Measurements from ENCODE around the gene GPX6. TPM values are rescaled to one million over a fixed set of nuclear protein-coding genes. Genes with fewer than 3 reads are reported as not detected.
"Not testable (repeated sequence)": the region's sequence is repeated elsewhere in the genome, so short reads cannot be mapped to it uniquely, and the experiment has no call there.

GPX6 gene
- polyA plus RNA-seq, 2 donors: not detected

DNA sequence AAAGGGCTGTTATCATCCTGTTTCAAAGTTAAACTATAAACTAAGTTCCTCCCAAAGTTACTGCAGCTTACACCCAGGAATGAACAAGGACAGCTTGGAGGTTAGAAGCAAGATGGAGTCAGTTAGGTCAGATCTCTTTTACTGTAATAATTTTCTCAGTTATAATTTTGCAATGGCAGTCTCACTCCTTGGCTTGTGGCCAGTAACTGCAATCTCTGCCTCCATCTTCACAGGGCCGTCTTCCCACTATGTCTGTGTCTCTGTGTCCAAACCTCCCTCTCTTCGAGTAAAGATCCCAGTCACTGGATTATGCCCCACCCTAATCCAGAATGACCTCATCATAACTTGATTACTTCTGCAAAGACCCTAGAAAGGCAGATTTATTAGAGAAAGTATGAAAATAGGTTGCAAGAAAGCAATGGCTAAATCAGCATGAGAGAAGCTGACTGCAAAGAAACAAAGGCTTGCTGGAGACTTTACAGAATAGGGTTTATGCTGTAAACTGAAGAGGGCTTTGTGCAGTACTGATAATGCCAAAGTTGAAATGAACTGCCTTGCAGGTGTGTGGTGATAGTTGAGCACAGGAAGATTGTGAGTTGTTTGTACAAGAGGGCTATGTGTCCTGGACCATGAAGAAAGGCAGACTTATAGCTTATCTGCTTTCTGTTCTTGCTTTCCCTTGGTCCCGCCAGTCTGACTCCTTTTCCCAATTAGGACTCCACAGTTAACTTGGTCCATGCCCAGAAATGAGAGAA lies 28.4 kb downstream of the GPX6 start:
- Histone ChIP-seq H3K36me3 (ENCODE audit: control insufficient read depth in 2 of 2, insufficient read depth in 2 of 2, low read length in 1 of 2) (no peaks in the 10 kb centered on the region), H3K4me1 (ENCODE audit: control insufficient read depth in 2 of 2, insufficient read depth in 2 of 2, low read length in 1 of 2) (peaks cover 0 to 3% of the 10 kb centered on the region in 2 donors), H3K4me3 (ENCODE audit: low read depth in 1 of 2, low read length in 2 of 2) (no peak overlapping the region), H3K9me3 (ENCODE audit: control insufficient read depth in 2 of 2, insufficient read depth in 1 of 2, low read depth in 1 of 2, low read length in 1 of 2) (peaks cover 0 to 2% of the 10 kb centered on the region in 2 donors), H3K27me3 (ENCODE audit: control insufficient read depth in 1 of 2, insufficient read depth in 2 of 2, low read length in 2 of 2) (peaks cover 0 to 5% of the 10 kb centered on the region in 2 donors), H3K27ac (ENCODE audit: low read depth in 2 of 2, low read length in 1 of 2) (no peak overlapping the region)
- WGBS, 2 donors: 63 to 73% methylated on average over 3 of the region's 3 CpGs

DNA sequence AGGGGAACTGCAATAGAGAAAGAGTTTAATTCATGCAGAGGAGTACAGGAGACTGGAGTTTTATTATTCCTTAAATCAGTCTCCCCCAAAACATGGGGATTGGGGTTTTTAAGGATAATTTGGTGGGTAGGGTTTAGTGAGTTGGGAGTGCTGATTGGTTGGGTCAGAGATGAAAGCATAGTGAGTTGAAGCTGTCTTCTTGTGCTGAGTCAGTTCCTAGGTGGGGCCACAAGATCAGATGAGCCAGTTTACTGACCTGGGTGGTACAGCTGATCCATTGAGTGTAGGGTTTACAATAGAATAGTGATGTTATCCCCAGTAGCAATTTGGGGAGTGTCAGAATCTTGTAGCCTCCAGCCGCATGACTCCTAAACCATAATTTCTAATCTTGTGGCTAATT lies 29.1 kb downstream of the GPX6 start:
- Histone ChIP-seq H3K9me3 (ENCODE audit: control insufficient read depth in 2 of 2, insufficient read depth in 1 of 2, low read depth in 1 of 2, low read length in 1 of 2) (peaks cover 0 to 2% of the 10 kb centered on the region in 2 donors), H3K27me3 (ENCODE audit: control insufficient read depth in 1 of 2, insufficient read depth in 2 of 2, low read length in 2 of 2) (peaks cover 0 to 5% of the 10 kb centered on the region in 2 donors), H3K4me3 (ENCODE audit: low read depth in 1 of 2, low read length in 2 of 2) (no peak overlapping the region), H3K4me1 (ENCODE audit: control insufficient read depth in 2 of 2, insufficient read depth in 2 of 2, low read length in 1 of 2) (peaks cover 0 to 3% of the 10 kb centered on the region in 2 donors), H3K36me3 (ENCODE audit: control insufficient read depth in 2 of 2, insufficient read depth in 2 of 2, low read length in 1 of 2) (no peaks in the 10 kb centered on the region), H3K27ac (ENCODE audit: low read depth in 2 of 2, low read length in 1 of 2) (no peak overlapping the region)
- 86 to 93% methylated on average over 1 of the region's 1 CpG for WGBS, 2 donors

DNA sequence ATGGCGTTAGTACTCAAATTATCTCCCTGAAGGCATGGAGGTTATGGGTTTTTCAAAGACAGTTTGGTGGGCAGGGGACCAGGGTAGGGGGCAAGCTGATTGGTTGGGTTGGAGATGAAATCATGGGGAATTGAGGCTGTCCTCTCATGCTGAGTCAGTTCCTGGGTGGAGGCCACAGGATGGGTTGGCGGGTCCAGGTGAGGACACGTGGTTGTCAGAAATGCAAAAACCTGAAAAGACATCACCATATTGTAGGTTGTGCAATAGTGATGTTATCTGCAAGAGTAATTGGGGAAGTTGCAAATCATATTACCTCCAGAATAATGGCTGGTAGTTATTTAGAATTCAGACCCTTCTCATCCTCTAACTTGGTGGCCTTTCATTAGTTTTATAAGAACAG lies 30.1 kb downstream of the GPX6 start:
- peaks cover 0 to 5% of the 10 kb centered on the region in 2 donors for H3K27me3 ChIP-seq (ENCODE audit: control insufficient read depth in 1 of 2, insufficient read depth in 2 of 2, low read length in 2 of 2)
- H3K27ac ChIP-seq (ENCODE audit: low read depth in 2 of 2, low read length in 1 of 2): no peak overlapping the region

DNA sequence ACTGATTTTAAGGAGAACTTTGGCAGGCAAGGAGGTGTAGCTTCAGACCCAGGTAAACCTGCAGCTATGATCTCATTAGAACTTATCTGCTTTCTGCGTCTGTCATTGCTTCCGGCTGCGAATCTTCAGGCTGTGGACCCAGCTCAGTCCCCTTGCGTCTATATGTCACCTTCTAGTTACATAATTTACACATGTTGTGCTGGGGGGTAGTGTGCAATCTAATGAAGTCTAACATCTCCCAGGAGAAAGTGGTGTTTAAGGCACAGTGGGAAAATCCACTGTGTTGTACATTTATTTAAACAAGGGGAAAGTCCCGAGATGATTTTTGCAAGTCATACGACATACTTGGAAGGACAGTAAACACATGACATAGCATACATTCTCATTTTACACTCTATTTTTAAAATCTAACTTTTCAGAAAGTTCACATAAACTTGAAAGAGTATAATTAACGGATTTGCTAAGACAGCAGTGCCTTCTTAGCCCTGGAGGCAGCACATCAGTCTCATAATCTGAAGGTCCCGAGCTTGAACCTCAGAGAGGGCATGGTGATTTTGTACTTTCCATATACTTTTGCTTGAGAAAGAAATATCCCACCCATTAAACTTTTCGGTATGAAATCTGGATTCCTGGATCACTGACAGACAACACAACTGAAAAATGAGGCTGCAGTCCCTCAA lies 35.2 kb downstream of the GPX6 start:
- WGBS, 2 donors: 64 to 70% methylated on average over 9 of the region's 9 CpGs
- H3K27me3 ChIP-seq (ENCODE audit: control insufficient read depth in 1 of 2, insufficient read depth in 2 of 2, low read length in 2 of 2): no peaks in the 10 kb centered on the region
- no peaks in the 10 kb centered on the region for H3K9me3 ChIP-seq (ENCODE audit: control insufficient read depth in 2 of 2, insufficient read depth in 1 of 2, low read depth in 1 of 2, low read length in 1 of 2)

More for the DNA sequence above, 30.1 kb downstream of the GPX6 start:
- WGBS, 2 donors: 85 to 90% methylated on average over 3 of the region's 3 CpGs
- Histone ChIP-seq H3K4me1 (ENCODE audit: control insufficient read depth in 2 of 2, insufficient read depth in 2 of 2, low read length in 1 of 2) (peaks cover 0 to 3% of the 10 kb centered on the region in 2 donors), H3K36me3 (ENCODE audit: control insufficient read depth in 2 of 2, insufficient read depth in 2 of 2, low read length in 1 of 2) (no peaks in the 10 kb centered on the region), H3K9me3 (ENCODE audit: control insufficient read depth in 2 of 2, insufficient read depth in 1 of 2, low read depth in 1 of 2, low read length in 1 of 2) (peaks cover 0 to 2% of the 10 kb centered on the region in 2 donors), H3K4me3 (ENCODE audit: low read depth in 1 of 2, low read length in 2 of 2) (no peak overlapping the region)

DNA sequence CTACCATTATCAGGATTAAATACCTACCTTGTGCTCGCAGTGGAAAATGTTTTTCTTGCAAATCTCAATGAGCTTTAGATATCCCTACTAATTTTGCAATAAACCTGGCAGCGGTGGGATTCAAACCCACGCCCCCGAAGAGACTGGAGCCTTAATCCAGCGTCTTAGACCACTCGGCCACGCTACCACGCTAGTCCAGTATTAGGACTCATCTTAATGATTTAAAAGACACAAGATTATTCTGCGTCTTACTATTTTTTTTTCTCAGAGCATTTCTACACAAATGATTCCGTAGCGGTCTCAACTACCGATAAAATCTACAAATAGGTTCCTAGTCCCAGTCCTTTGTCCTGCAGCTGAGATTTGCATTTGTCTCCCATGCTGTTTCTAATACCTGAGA lies 37.1 kb downstream of the GPX6 start:
- no peaks in the 10 kb centered on the region for H3K9me3 ChIP-seq (ENCODE audit: control insufficient read depth in 2 of 2, insufficient read depth in 1 of 2, low read depth in 1 of 2, low read length in 1 of 2)
- H3K27me3 ChIP-seq (ENCODE audit: control insufficient read depth in 1 of 2, insufficient read depth in 2 of 2, low read length in 2 of 2): no peaks in the 10 kb centered on the region
- WGBS, 2 donors: 56 to 64% methylated on average over 12 of the region's 12 CpGs

More for the DNA sequence above, 35.2 kb downstream of the GPX6 start:
- H3K4me3 ChIP-seq (ENCODE audit: low read depth in 1 of 2, low read length in 2 of 2): no peak overlapping the region
- H3K36me3 ChIP-seq (ENCODE audit: control insufficient read depth in 2 of 2, insufficient read depth in 2 of 2, low read length in 1 of 2): no peaks in the 10 kb centered on the region
- no peaks in the 10 kb centered on the region for H3K4me1 ChIP-seq (ENCODE audit: control insufficient read depth in 2 of 2, insufficient read depth in 2 of 2, low read length in 1 of 2)
- no peak overlapping the region for H3K27ac ChIP-seq (ENCODE audit: low read depth in 2 of 2, low read length in 1 of 2)

DNA sequence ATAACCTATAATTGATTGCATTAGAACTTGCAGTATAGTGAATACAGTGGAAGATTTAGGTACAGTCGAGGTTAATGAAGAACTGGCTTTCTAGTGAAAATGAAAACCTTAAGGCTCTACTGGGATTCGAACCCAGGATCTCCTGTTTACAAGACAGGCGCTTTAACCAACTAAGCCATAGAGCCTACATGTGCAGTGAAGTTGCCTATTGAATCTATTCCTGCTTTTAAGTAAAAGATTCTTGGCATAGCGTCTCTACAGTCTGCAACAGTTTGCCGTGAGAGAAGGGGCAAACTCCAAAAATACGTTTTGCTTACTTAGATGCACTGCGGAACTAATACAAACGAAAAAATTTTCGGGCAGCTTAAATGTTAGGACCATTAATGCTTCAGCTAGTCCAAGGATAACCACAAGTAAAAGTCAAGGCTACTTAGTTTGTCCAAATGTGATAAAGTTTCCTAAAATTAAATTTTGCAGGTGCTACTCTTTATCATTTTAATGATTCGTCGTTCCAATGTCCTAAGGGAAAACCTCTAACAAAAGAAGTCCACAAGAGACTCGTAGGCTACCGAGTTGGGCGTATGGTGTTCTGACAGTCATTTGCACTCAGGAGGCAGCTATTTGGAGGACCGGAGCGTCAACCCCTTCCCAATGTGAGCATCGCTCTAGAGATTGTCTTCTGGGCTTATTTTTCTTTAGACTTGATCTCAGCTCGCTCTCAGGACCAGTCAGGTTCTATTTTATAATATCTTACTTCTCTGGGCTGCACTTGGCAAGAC lies 41.0 kb downstream of the GPX6 start:
- WGBS, 2 donors: 5 to 12% methylated on average over 18 of the region's 18 CpGs
- H3K27me3 ChIP-seq (ENCODE audit: control insufficient read depth in 1 of 2, insufficient read depth in 2 of 2, low read length in 2 of 2): no peaks in the 10 kb centered on the region

More for the DNA sequence above, 37.1 kb downstream of the GPX6 start:
- Histone ChIP-seq H3K27ac (ENCODE audit: low read depth in 2 of 2, low read length in 1 of 2) (no peak overlapping the region), H3K4me3 (ENCODE audit: low read depth in 1 of 2, low read length in 2 of 2) (no peak overlapping the region), H3K36me3 (ENCODE audit: control insufficient read depth in 2 of 2, insufficient read depth in 2 of 2, low read length in 1 of 2) (no peaks in the 10 kb centered on the region), H3K4me1 (ENCODE audit: control insufficient read depth in 2 of 2, insufficient read depth in 2 of 2, low read length in 1 of 2) (no peaks in the 10 kb centered on the region)

DNA sequence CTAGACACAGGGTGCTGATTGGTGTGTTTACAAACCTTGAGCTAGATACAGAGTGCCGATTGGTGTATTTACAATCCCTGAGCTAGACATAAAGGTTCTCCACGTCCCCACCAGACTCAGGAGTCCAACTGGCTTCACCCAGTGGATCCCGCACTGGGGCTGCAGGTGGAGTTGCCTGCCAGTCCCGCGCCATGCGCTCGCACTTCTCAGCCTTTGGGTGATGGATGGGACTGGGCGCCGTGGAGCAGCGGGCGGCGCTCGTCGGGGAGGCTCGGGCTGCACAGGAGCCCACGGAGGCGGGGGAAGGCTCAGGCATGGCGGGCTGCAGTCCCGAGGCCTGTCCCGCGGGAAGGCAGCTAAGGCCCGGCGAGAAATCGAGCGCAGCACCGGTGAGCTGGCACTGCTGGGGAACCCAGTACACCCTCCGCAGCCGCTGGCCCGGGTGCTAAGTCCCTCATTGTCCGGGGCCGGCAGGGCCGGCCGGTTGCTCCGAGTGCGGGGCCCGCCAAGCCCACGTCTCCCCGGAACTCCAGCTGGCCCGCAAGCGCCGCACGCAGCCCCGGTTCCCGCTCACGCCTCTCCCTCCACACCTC lies 46.3 kb downstream of the GPX6 start:
- H3K27me3 ChIP-seq (ENCODE audit: control insufficient read depth in 1 of 2, insufficient read depth in 2 of 2, low read length in 2 of 2); H3K4me1 ChIP-seq (ENCODE audit: control insufficient read depth in 2 of 2, insufficient read depth in 2 of 2, low read length in 1 of 2); H3K9me3 ChIP-seq (ENCODE audit: control insufficient read depth in 2 of 2, insufficient read depth in 1 of 2, low read depth in 1 of 2, low read length in 1 of 2); H3K4me3 ChIP-seq (ENCODE audit: low read depth in 1 of 2, low read length in 2 of 2); H3K27ac ChIP-seq (ENCODE audit: low read depth in 2 of 2, low read length in 1 of 2); H3K36me3 ChIP-seq (ENCODE audit: control insufficient read depth in 2 of 2, insufficient read depth in 2 of 2, low read length in 1 of 2): not testable (repeated sequence)
- WGBS, 2 donors: 95% methylated on average over 41 to 45 of the region's 45 CpGs

More for the DNA sequence above, 41.0 kb downstream of the GPX6 start:
- no peaks in the 10 kb centered on the region for H3K4me1 ChIP-seq (ENCODE audit: control insufficient read depth in 2 of 2, insufficient read depth in 2 of 2, low read length in 1 of 2)
- H3K4me3 ChIP-seq (ENCODE audit: low read depth in 1 of 2, low read length in 2 of 2): no peak overlapping the region
- H3K36me3 ChIP-seq (ENCODE audit: control insufficient read depth in 2 of 2, insufficient read depth in 2 of 2, low read length in 1 of 2): no peaks in the 10 kb centered on the region
- H3K9me3 ChIP-seq (ENCODE audit: control insufficient read depth in 2 of 2, insufficient read depth in 1 of 2, low read depth in 1 of 2, low read length in 1 of 2): no peaks in the 10 kb centered on the region
- H3K27ac ChIP-seq (ENCODE audit: low read depth in 2 of 2, low read length in 1 of 2): no peak overlapping the region

DNA sequence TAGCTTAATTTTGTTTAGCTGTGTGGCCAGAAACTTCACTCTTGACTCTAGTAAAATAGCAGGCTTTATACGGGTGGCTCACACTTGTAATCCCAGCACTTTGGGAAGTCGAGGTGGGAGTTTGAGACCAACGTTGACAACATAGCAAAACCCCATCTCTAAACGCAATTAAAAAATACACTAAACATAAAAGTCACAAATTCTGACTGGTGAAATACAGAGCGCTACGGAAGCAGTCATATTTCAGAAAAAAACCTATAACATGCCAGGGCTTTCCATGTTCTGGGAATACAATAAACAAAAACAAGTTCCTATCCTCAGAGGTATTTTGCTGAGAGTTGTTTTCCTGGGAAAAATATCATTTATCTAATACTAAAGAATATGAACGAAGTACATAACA lies 47.5 kb downstream of the GPX6 start:
- 82 to 86% methylated on average over 7 of the region's 7 CpGs for WGBS, 2 donors
- Histone ChIP-seq H3K27ac (ENCODE audit: low read depth in 2 of 2, low read length in 1 of 2) (no peak overlapping the region), H3K4me3 (ENCODE audit: low read depth in 1 of 2, low read length in 2 of 2) (no peak overlapping the region), H3K36me3 (ENCODE audit: control insufficient read depth in 2 of 2, insufficient read depth in 2 of 2, low read length in 1 of 2) (no peaks in the 10 kb centered on the region), H3K9me3 (ENCODE audit: control insufficient read depth in 2 of 2, insufficient read depth in 1 of 2, low read depth in 1 of 2, low read length in 1 of 2) (peaks cover 0 to 5% of the 10 kb centered on the region in 2 donors), H3K27me3 (ENCODE audit: control insufficient read depth in 1 of 2, insufficient read depth in 2 of 2, low read length in 2 of 2) (no peaks in the 10 kb centered on the region), H3K4me1 (ENCODE audit: control insufficient read depth in 2 of 2, insufficient read depth in 2 of 2, low read length in 1 of 2) (no peaks in the 10 kb centered on the region)

DNA sequence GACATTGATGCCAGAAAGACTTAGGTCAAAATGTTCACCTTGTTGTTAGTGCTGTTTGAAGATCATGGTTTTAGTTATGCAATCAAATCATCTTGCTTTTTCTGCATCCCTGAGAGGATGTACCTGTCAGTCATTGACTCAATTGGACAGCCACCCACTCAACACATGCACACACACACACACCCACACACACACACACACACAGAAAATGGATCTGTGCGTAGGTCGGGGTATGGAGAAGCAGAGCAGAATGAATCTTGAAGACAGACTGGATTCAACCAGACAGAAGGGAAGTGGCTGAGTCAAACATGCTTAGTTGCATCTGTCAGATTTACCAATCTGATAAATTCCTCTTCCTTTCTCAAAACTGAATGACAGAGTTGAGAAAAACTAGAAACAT lies 53.2 kb downstream of the GPX6 start:
- 31 to 56% methylated on average over 2 of the region's 2 CpGs for WGBS, 2 donors
- Histone ChIP-seq H3K9me3 (ENCODE audit: control insufficient read depth in 2 of 2, insufficient read depth in 1 of 2, low read depth in 1 of 2, low read length in 1 of 2) (no peaks in the 10 kb centered on the region), H3K27ac (ENCODE audit: low read depth in 2 of 2, low read length in 1 of 2) (no peak overlapping the region), H3K27me3 (ENCODE audit: control insufficient read depth in 1 of 2, insufficient read depth in 2 of 2, low read length in 2 of 2) (peaks cover 2% of the 10 kb centered on the region in 2 donors), H3K36me3 (ENCODE audit: control insufficient read depth in 2 of 2, insufficient read depth in 2 of 2, low read length in 1 of 2) (no peaks in the 10 kb centered on the region), H3K4me1 (ENCODE audit: control insufficient read depth in 2 of 2, insufficient read depth in 2 of 2, low read length in 1 of 2) (no peaks in the 10 kb centered on the region), H3K4me3 (ENCODE audit: low read depth in 1 of 2, low read length in 2 of 2) (no peak overlapping the region)

Data from esophagus (tissue), 2 donors.